H1 (cell line): ENCODE data around the gene LRRC23.

ENCODE experiments used
- CEBPB ChIP-seq: IDR thresholded peaks from 2 replicates; pipeline ENCODE4 v1.6.1; 2012; ENCODE audit warnings: low read depth, low read length
- CTCF ChIP-seq, 3 experiments: IDR thresholded peaks; 1 replicate in 2 of 3; 2 replicates in 1 of 3; pipeline versions ENCODE4 v1.5.1 to v1.6.1; 2011; ENCODE audit warnings: low read length in 3 of 3, mild to moderate bottlenecking in 3 of 3, inconsistent platforms in 2 of 3, low read depth in 1 of 3, moderate library complexity in 1 of 3; ENCODE audit not compliant: insufficient read depth in 1 of 3; ENCODE audit errors: control extremely low read depth in 1 of 3
- EGR1 ChIP-seq: IDR thresholded peaks from 2 replicates; pipeline ENCODE4 v1.6.1; 2011; ENCODE audit warnings: low read depth, low read length, borderline replicate concordance
- EZH2 ChIP-seq: fragments of 200-600 bp; sonication (generic); IDR thresholded peaks from 2 replicates; pipeline ENCODE4 v1.7.1; 2012; ENCODE audit warnings: low read depth, mild to moderate bottlenecking, moderate library complexity, low read length, inconsistent platforms; ENCODE audit not compliant: severe bottlenecking
- MAX ChIP-seq: IDR thresholded peaks from 2 replicates; pipeline ENCODE4 v1.6.1; 2012; ENCODE audit warnings: inconsistent platforms
- POLR2A ChIP-seq, 2 experiments: IDR thresholded peaks; 1 replicate in 1 of 2; 2 replicates in 1 of 2; pipeline ENCODE4 v1.6.1; 2011; ENCODE audit warnings: low read depth in 2 of 2, low read length in 2 of 2, mild to moderate bottlenecking in 2 of 2; ENCODE audit errors: control extremely low read depth in 1 of 2
- POLR2AphosphoS5 ChIP-seq: IDR thresholded peaks from 2 replicates; pipeline ENCODE4 v1.6.1; 2011; ENCODE audit warnings: low read depth, low read length
- RAD21 ChIP-seq, 2 experiments: IDR thresholded peaks in 1 of 2; conservative IDR thresholded peaks in 1 of 2; 2 replicates each; pipeline ENCODE4 v1.6.1; 2011; ENCODE audit warnings: low read depth in 2 of 2, low read length in 2 of 2, improper control_type of control experiment in 1 of 2, inconsistent platforms in 1 of 2, mild to moderate bottlenecking in 1 of 2, moderate library complexity in 1 of 2
- RXRA ChIP-seq: IDR thresholded peaks from 2 replicates; pipeline ENCODE4 v1.6.1; 2011; ENCODE audit warnings: low read depth, mild to moderate bottlenecking, low read length, moderate library complexity; ENCODE audit not compliant: insufficient read depth
- SIX5 ChIP-seq: IDR thresholded peaks from 2 replicates; pipeline ENCODE4 v1.6.1; 2011; ENCODE audit warnings: mild to moderate bottlenecking, low read depth, low read length
- TAF1 ChIP-seq: IDR thresholded peaks from 2 replicates; pipeline ENCODE4 v1.6.1; 2011; ENCODE audit warnings: mild to moderate bottlenecking, low read depth, low read length
- USF2 ChIP-seq: IDR thresholded peaks from 2 replicates; pipeline ENCODE4 v1.6.1; 2011; ENCODE audit warnings: low read length, improper control_type of control experiment
- YY1 ChIP-seq: IDR thresholded peaks from 2 replicates; pipeline ENCODE4 v1.6.1; 2011; ENCODE audit warnings: low read depth, mild to moderate bottlenecking, low read length

- TF ChIP-seq MAX = no peak
- no peak for TF ChIP-seq USF2
- no peak for TF ChIP-seq POLR2A (IDR thresholded peaks at IDR 0.05; ENCODE audit: control extremely low read depth in 1 of 2, low read depth in 2 of 2, low read length in 2 of 2)
- no peak for TF ChIP-seq RAD21 (IDR thresholded peaks at IDR 0.05 in 1 of 2, conservative IDR thresholded peaks at IDR 0.05 in 1 of 2; ENCODE audit: low read depth in 2 of 2, low read length in 2 of 2)
- TF ChIP-seq POLR2AphosphoS5 = no peak
- no peak for TF ChIP-seq EZH2
- no peak for TF ChIP-seq RXRA
- no peak for TF ChIP-seq CTCF (IDR thresholded peaks at IDR 0.05; ENCODE audit: control extremely low read depth in 1 of 3, insufficient read depth in 1 of 3, low read depth in 1 of 3, low read length in 3 of 3)
- no peak for TF ChIP-seq YY1
- TF ChIP-seq TAF1 = no peak
- no peak for TF ChIP-seq SIX5
- TF ChIP-seq EGR1 = no peak
- TF ChIP-seq CEBPB = no peak
Measured at GRCh38 chr12:6888360-6888759, 16.3 kb upstream of the LRRC23 start.
